ENCODE data around the gene MACROD2.
"Not testable (repeated sequence)": the region's sequence is repeated elsewhere in the genome, so short reads cannot be mapped to it uniquely, and the experiment has no call there.

GRCh38 chr20:15807771-15808170 lies 1812.5 kb downstream of the MACROD2 start:
- TF ChIP-seq CTCF (IDR thresholded peaks at IDR 0.05; ENCODE audit: insufficient read depth, low read length, poor library complexity, severe bottlenecking); EZH2phosphoT487 (conservative IDR thresholded peaks at IDR 0.05; ENCODE audit: low read length): not testable (repeated sequence)
